HepG2 (cell line): ENCODE results near the gene PMS1. TPM values are rescaled to one million over a fixed set of nuclear protein-coding genes. Genes with fewer than 3 reads are reported as not detected.

Experiments used
- CREB3 ChIP-seq: sonication (generic); formaldehyde crosslinking; IDR thresholded peaks from 2 replicates; pipeline ENCODE4 v1.5.0; 2020; ENCODE audit warnings: missing genetic modification reagents
- KLF11 ChIP-seq: IDR thresholded peaks from 2 replicates; pipeline ENCODE4 v1.6.1; 2016; ENCODE audit warnings: missing compliant biosample characterization
- POGK ChIP-seq: sonication (generic); formaldehyde crosslinking; conservative IDR thresholded peaks from 2 replicates; pipeline ENCODE4 v1.8.0; 2022; ENCODE audit warnings: mild to moderate bottlenecking, moderate library complexity, missing genetic modification reagents
- ZBTB39 ChIP-seq: sonication (generic); formaldehyde crosslinking; IDR thresholded peaks from 2 replicates; pipeline ENCODE4 v1.5.0; 2020; ENCODE audit warnings: missing genetic modification reagents
- polyA plus RNA-seq, 8 experiments: library from polyadenylated mRNA; depleted of rRNA in 3 of 8; stranded (reverse) in 7 of 8; unstranded in 1 of 8; fragments of >200 nt; fragmentation: Illumina TruSeq in 4 of 8; extraction: Trizol in 4 of 8; gene quantifications; 2 replicates each; pipeline versions ENCODE4 v1.2.1 to v1.2.3, GENCODE V29; 2011 to 2016; ENCODE audit warnings: low read depth in 4 of 8, missing spikeins in 1 of 8, mixed read lengths in 1 of 8; ENCODE audit not compliant: insufficient read depth in 1 of 8
- total RNA-seq, 5 experiments: library from RNA; depleted of rRNA; stranded (reverse); fragments of >200 nt; fragmentation: Illumina TruSeq; extraction: Trizol; gene quantifications; 2 replicates each; pipeline ENCODE4 v1.2.3, GENCODE V29; 2016; ENCODE audit warnings: low read depth in 1 of 5

Gene PMS1
- total and polyA plus RNA-seq, 2 of the 13 experiments (the other 11 are each of a cell fraction or from before 2014, with no cell fraction given): 14.6 to 39.9 TPM

GRCh38 chr2:189783927-189784867 is at the start of gene PMS1, which contains the start of gene ORMDL1 (continued):
- TF ChIP-seq CREB3 (CRISPR knock-in tag): peak; percentile 79
- TF ChIP-seq ZBTB39 (CRISPR knock-in tag): no peak
- peak; percentile 96 for TF ChIP-seq POGK (CRISPR knock-in tag)
- TF ChIP-seq KLF11: peak; percentile 52; the same call in 1 of the 2 replicates
